Measurements from ENCODE around the gene HYAL3. TPM values are rescaled to one million over a fixed set of nuclear protein-coding genes. Genes with fewer than 3 reads are reported as not detected.

HYAL3 gene
- total and polyA plus RNA-seq, 2 of the 13 experiments (the other 11 are each of a cell fraction or from before 2014, with no cell fraction given): 5.5 to 10.4 TPM

DNA sequence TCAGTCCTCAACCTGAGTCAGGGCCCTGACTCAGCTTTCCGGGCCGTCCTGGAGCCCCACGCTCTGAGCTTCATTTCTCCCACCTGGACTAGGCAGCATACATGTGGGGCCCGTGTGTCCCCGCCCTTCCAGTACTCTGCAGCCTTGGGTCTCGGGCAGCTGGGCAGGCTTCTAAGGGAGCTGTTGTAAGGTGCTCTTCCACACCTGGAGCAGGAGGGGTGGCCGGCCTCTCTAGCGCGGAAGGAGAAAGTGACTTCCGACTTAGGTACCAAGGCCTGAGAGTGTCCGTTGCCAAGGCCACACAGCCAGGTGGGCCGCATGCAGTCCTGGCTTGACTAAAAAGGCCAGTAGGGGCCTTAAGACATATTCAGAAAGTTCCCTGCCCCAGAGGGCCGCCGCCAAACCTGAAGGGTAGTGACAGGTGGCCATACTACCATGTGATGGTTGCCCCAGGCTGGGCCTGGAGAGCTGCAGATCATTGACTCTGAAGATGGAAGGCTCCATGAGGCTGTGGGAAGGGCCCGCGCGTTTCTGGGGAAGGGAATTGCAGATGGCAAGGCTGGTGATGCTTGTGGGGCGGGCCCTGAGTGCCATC, 39.7 kb downstream of the HYAL3 start (continued):
- TF ChIP-seq ZNF329 (CRISPR knock-in tag; IDR thresholded peaks at IDR 0.05; ENCODE audit: low read depth) (0 out of 2 replicates have a peak, but pooled peaks have one; percentile 8), ZNF709 (CRISPR knock-in tag; IDR thresholded peaks at IDR 0.05) (no peak), ZNF552 (CRISPR knock-in tag; IDR thresholded peaks at IDR 0.05; ENCODE audit: borderline replicate concordance) (0 out of 2 replicates have a peak, but pooled peaks have one; percentile 46), ZNF878 (CRISPR knock-in tag; IDR thresholded peaks at IDR 0.05) (0 out of 2 replicates have a peak, but pooled peaks have one; percentile 32), NRL (CRISPR knock-in tag; IDR thresholded peaks at IDR 0.05; ENCODE audit: borderline replicate concordance) (0 out of 2 replicates have a peak, but pooled peaks have one; percentile 14), ETV5 (CRISPR knock-in tag; IDR thresholded peaks at IDR 0.05; ENCODE audit: borderline replicate concordance) (no peak), SRSF1 (optimal IDR thresholded peaks at IDR 0.05; ENCODE audit: low read depth, low read length) (peak; percentile 32), ZNF260 (CRISPR knock-in tag; IDR thresholded peaks at IDR 0.05; ENCODE audit: borderline replicate concordance, low read depth) (0 out of 2 replicates have a peak, but pooled peaks have one; percentile 53)
- TF ChIP-seq, protein P1, sequence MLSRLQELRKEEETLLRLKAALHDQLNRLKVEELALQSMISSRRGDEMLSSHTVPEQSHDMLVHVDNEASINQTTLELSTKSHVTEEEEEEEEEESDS (CRISPR knock-in tag; IDR thresholded peaks at IDR 0.05; ENCODE audit: borderline replicate concordance): 0 out of 2 replicates have a peak, but pooled peaks have one; percentile 9
- TF ChIP-seq, protein P2, sequence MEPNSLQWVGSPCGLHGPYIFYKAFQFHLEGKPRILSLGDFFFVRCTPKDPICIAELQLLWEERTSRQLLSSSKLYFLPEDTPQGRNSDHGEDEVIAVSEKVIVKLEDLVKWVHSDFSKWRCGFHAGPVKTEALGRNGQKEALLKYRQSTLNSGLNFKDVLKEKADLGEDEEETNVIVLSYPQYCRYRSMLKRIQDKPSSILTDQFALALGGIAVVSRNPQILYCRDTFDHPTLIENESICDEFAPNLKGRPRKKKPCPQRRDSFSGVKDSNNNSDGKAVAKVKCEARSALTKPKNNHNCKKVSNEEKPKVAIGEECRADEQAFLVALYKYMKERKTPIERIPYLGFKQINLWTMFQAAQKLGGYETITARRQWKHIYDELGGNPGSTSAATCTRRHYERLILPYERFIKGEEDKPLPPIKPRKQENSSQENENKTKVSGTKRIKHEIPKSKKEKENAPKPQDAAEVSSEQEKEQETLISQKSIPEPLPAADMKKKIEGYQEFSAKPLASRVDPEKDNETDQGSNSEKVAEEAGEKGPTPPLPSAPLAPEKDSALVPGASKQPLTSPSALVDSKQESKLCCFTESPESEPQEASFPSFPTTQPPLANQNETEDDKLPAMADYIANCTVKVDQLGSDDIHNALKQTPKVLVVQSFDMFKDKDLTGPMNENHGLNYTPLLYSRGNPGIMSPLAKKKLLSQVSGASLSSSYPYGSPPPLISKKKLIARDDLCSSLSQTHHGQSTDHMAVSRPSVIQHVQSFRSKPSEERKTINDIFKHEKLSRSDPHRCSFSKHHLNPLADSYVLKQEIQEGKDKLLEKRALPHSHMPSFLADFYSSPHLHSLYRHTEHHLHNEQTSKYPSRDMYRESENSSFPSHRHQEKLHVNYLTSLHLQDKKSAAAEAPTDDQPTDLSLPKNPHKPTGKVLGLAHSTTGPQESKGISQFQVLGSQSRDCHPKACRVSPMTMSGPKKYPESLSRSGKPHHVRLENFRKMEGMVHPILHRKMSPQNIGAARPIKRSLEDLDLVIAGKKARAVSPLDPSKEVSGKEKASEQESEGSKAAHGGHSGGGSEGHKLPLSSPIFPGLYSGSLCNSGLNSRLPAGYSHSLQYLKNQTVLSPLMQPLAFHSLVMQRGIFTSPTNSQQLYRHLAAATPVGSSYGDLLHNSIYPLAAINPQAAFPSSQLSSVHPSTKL (CRISPR knock-in tag; IDR thresholded peaks at IDR 0.05): no peak
- TF ChIP-seq, protein P3, sequence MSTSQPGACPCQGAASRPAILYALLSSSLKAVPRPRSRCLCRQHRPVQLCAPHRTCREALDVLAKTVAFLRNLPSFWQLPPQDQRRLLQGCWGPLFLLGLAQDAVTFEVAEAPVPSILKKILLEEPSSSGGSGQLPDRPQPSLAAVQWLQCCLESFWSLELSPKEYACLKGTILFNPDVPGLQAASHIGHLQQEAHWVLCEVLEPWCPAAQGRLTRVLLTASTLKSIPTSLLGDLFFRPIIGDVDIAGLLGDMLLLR (CRISPR knock-in tag; IDR thresholded peaks at IDR 0.05): 0 out of 2 replicates have a peak, but pooled peaks have one; percentile 24
- TF ChIP-seq, protein P4, sequence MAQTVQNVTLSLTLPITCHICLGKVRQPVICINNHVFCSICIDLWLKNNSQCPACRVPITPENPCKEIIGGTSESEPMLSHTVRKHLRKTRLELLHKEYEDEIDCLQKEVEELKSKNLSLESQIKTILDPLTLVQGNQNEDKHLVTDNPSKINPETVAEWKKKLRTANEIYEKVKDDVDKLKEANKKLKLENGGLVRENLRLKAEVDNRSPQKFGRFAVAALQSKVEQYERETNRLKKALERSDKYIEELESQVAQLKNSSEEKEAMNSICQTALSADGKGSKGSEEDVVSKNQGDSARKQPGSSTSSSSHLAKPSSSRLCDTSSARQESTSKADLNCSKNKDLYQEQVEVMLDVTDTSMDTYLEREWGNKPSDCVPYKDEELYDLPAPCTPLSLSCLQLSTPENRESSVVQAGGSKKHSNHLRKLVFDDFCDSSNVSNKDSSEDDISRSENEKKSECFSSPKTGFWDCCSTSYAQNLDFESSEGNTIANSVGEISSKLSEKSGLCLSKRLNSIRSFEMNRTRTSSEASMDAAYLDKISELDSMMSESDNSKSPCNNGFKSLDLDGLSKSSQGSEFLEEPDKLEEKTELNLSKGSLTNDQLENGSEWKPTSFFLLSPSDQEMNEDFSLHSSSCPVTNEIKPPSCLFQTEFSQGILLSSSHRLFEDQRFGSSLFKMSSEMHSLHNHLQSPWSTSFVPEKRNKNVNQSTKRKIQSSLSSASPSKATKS (CRISPR knock-in tag; IDR thresholded peaks at IDR 0.05): no peak
- TF ChIP-seq, protein P5, sequence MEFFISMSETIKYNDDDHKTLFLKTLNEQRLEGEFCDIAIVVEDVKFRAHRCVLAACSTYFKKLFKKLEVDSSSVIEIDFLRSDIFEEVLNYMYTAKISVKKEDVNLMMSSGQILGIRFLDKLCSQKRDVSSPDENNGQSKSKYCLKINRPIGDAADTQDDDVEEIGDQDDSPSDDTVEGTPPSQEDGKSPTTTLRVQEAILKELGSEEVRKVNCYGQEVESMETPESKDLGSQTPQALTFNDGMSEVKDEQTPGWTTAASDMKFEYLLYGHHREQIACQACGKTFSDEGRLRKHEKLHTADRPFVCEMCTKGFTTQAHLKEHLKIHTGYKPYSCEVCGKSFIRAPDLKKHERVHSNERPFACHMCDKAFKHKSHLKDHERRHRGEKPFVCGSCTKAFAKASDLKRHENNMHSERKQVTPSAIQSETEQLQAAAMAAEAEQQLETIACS (CRISPR knock-in tag; IDR thresholded peaks at IDR 0.05): 0 out of 2 replicates have a peak, but pooled peaks have one; percentile 1
